Large intestine (tissue), 3 donors: Measurements from ENCODE around the gene ABHD11. TPM values are rescaled to one million over a fixed set of nuclear protein-coding genes. Genes with fewer than 3 reads are reported as not detected.

Experiments used
- DNase-seq, 2 donors: peaks; one replicate each; pipeline versions ENCODE4 v3.0.0 to v3.0.0-alpha.2; 2013
- H3K27ac ChIP-seq: one replicate; pipeline ENCODE4 v1.5.1; 2013; ENCODE audit warnings: low read length
- H3K27me3 ChIP-seq: 2 replicates; pipeline ENCODE4 v1.6.1; 2013; ENCODE audit warnings: low read length; ENCODE audit not compliant: control insufficient read depth, insufficient read depth
- H3K36me3 ChIP-seq: 2 replicates; pipeline ENCODE4 v1.6.1; 2013; ENCODE audit warnings: low read length; ENCODE audit not compliant: control insufficient read depth, insufficient read depth
- H3K4me1 ChIP-seq: one replicate; pipeline ENCODE4 v1.6.1; 2013; ENCODE audit warnings: low read length; ENCODE audit not compliant: control insufficient read depth, insufficient read depth
- H3K4me3 ChIP-seq: one replicate; pipeline ENCODE4 v1.5.1; 2013; ENCODE audit warnings: low read length
- H3K9me3 ChIP-seq: one replicate; pipeline ENCODE4 v1.6.1; 2013; ENCODE audit warnings: mild to moderate bottlenecking, low read depth, low read length, moderate library complexity; ENCODE audit not compliant: control insufficient read depth
- WGBS: methylation state at CpG from one replicate; pipeline ENCODE4 v1.1.5; 2013; ENCODE audit warnings: low lambda C conversion rate; ENCODE audit not compliant: insufficient coverage; 5-methylcytosine and 5-hydroxymethylcytosine counted together
- polyA plus RNA-seq: library from polyadenylated mRNA; unstranded; fragments of 120-200 nt; gene quantifications from one replicate; pipeline ENCODE4 v1.2.1, GENCODE V29; 2013

ABHD11 gene
- polyA plus RNA-seq, 1 donor = 46.1 TPM

GRCh38 chr7:73701357-73701995 is 37.1 kb downstream of the ABHD11 start:
- no CpG with 5 or more reads among the region's 13 CpGs for WGBS
- Histone ChIP-seq H3K4me1 (peaks cover 40% of the 10 kb centered on the region), H3K4me3 (no peak overlapping the region), H3K27ac (peak overlapping the region; percentile 89), H3K36me3 (peaks cover 71% of the 10 kb centered on the region), H3K9me3 (no peaks in the 10 kb centered on the region), H3K27me3 (no peaks in the 10 kb centered on the region)
- DNase-seq = peak; percentile 76 to 83

GRCh38 chr7:73700581-73701134 is 37.9 kb downstream of the ABHD11 start:
- Histone ChIP-seq H3K4me3 (no peak overlapping the region), H3K9me3 (no peaks in the 10 kb centered on the region), H3K4me1 (peaks cover 40% of the 10 kb centered on the region), H3K27me3 (no peaks in the 10 kb centered on the region), H3K36me3 (peaks cover 75% of the 10 kb centered on the region), H3K27ac (peak overlapping the region; percentile 12)
- WGBS = no CpG with 5 or more reads among the region's 15 CpGs
- DNase-seq = no peak

GRCh38 chr7:73700069-73700423 is 38.6 kb downstream of the ABHD11 start:
- peaks cover 75% of the 10 kb centered on the region for H3K36me3 ChIP-seq
- H3K27ac ChIP-seq = peak overlapping the region; percentile 20
- DNase-seq = peak in 1 of 2 donors; percentile 8
- H3K4me1 ChIP-seq = peaks cover 36% of the 10 kb centered on the region
- no CpG with 5 or more reads among the region's 14 CpGs for WGBS
- H3K4me3 ChIP-seq = no peak overlapping the region
- H3K9me3 ChIP-seq = no peaks in the 10 kb centered on the region
- no peaks in the 10 kb centered on the region for H3K27me3 ChIP-seq

GRCh38 chr7:73699370-73700068 is 39.1 kb downstream of the ABHD11 start:
- Histone ChIP-seq H3K9me3 (no peaks in the 10 kb centered on the region), H3K4me3 (no peak overlapping the region), H3K27ac (peak overlapping the region; percentile 20), H3K27me3 (no peaks in the 10 kb centered on the region), H3K4me1 (peaks cover 34% of the 10 kb centered on the region), H3K36me3 (peaks cover 75% of the 10 kb centered on the region)
- peak in 1 of 2 donors; percentile 60 for DNase-seq
- WGBS = no CpG with 5 or more reads among the region's 15 CpGs

GRCh38 chr7:73698410-73698809 is 40.2 kb downstream of the ABHD11 start:
- Histone ChIP-seq H3K27ac (no peak overlapping the region), H3K27me3 (no peaks in the 10 kb centered on the region), H3K4me1 (peaks cover 25% of the 10 kb centered on the region), H3K36me3 (peaks cover 83% of the 10 kb centered on the region), H3K9me3 (no peaks in the 10 kb centered on the region), H3K4me3 (no peak overlapping the region)
- no CpG with 5 or more reads among the region's 7 CpGs for WGBS
- DNase-seq = no peak

GRCh38 chr7:73696372-73696771 is 42.2 kb downstream of the ABHD11 start:
- H3K27ac ChIP-seq = no peak overlapping the region
- no peaks in the 10 kb centered on the region for H3K9me3 ChIP-seq
- DNase-seq = no peak
- peaks cover 9% of the 10 kb centered on the region for H3K4me1 ChIP-seq
- H3K4me3 ChIP-seq = no peak overlapping the region
- H3K27me3 ChIP-seq = no peaks in the 10 kb centered on the region
- peaks cover 88% of the 10 kb centered on the region for H3K36me3 ChIP-seq
- WGBS = 100% methylated on average over 1 of the region's 4 CpGs

GRCh38 chr7:73690646-73691045 is 48.0 kb downstream of the ABHD11 start:
- no peak for DNase-seq
- no CpG with 5 or more reads among the region's 7 CpGs for WGBS
- Histone ChIP-seq H3K27ac (no peak overlapping the region), H3K36me3 (peaks cover 81% of the 10 kb centered on the region), H3K4me1 (no peaks in the 10 kb centered on the region), H3K4me3 (no peak overlapping the region), H3K27me3 (no peaks in the 10 kb centered on the region), H3K9me3 (no peaks in the 10 kb centered on the region)

GRCh38 chr7:73688288-73688687 is 50.3 kb downstream of the ABHD11 start:
- WGBS = 67% methylated on average over 1 of the region's 8 CpGs
- Histone ChIP-seq H3K9me3 (no peaks in the 10 kb centered on the region), H3K27ac (no peak overlapping the region), H3K4me1 (peaks cover 3% of the 10 kb centered on the region), H3K4me3 (no peak overlapping the region), H3K27me3 (no peaks in the 10 kb centered on the region), H3K36me3 (peaks cover 62% of the 10 kb centered on the region)
- DNase-seq = no peak

Other genes with a start within 250 kb of the ABHD11 start
- 37.3 TPM for gene BAZ1B, start 216.5 kb downstream of the ABHD11 start, polyA plus RNA-seq
- 40.7 TPM for gene BCL7B, start 181.1 kb downstream of the ABHD11 start, polyA plus RNA-seq
- gene TBL2, start 160.2 kb downstream of the ABHD11 start, polyA plus RNA-seq = 37.6 TPM
- gene MLXIPL, start 114.3 kb downstream of the ABHD11 start, polyA plus RNA-seq = 195 TPM
- 4.5 TPM for gene VPS37D, start 71.0 kb downstream of the ABHD11 start, polyA plus RNA-seq
- 7.9 TPM for gene DNAJC30, start 55.3 kb downstream of the ABHD11 start, polyA plus RNA-seq
- gene BUD23, start 55.2 kb downstream of the ABHD11 start, polyA plus RNA-seq = 76.7 TPM
- gene STX1A, start 19.1 kb downstream of the ABHD11 start, polyA plus RNA-seq = 36.1 TPM
- 167 TPM for gene CLDN3, start 31.5 kb upstream of the ABHD11 start, polyA plus RNA-seq
- gene CLDN4, start 92.2 kb upstream of the ABHD11 start, polyA plus RNA-seq = 395 TPM
- 7.6 TPM for gene METTL27, start 103.7 kb upstream of the ABHD11 start, polyA plus RNA-seq
- 0.10 TPM for gene TMEM270, start 122.4 kb upstream of the ABHD11 start, polyA plus RNA-seq